ENCODE measurements around the gene SAT1.

GRCh38 chrX:23766650-23767551 lies 16.1 kb upstream of the SAT1 start:
- TF ChIP-seq EZH2 (IDR thresholded peaks at IDR 0.05; ENCODE audit: insufficient read depth, poor library complexity, severe bottlenecking) (no peak), EZH2phosphoT487 (IDR thresholded peaks at IDR 0.05; ENCODE audit: insufficient read depth, low read depth) (no peak)
